Right lobe of liver (tissue), 4 donors: ENCODE data around the gene C20orf144.

ENCODE experiments used
- POLR2A ChIP-seq: fragments of 450-650 bp; IDR thresholded peaks from one replicate; pipeline ENCODE4 v1.6.1; 2017; ENCODE audit warnings: antibody characterized with exemption, mild to moderate bottlenecking
- TF ChIP-seq, protein P1 (sequence below), 4 donors: fragments of 200-600 bp in 3 of 4; fragments of 450-650 bp in 1 of 4; IDR thresholded peaks; one replicate each; pipeline versions ENCODE4 v1.5.1 to v1.8.0; 2016 to 2022; ENCODE audit warnings: antibody characterized with exemption in 4 of 4, mild to moderate bottlenecking in 2 of 4
- donor health status: DM: no; HTN: no; CAD: no.
- donor health status: DM: no; HTN: no; CAD: no.
- donor health status: DM: no; HTN: yes; CAD: no.

GRCh38 chr20:33675136-33675959 is 13.2 kb downstream of the C20orf144 start:
- TF ChIP-seq, protein P1, sequence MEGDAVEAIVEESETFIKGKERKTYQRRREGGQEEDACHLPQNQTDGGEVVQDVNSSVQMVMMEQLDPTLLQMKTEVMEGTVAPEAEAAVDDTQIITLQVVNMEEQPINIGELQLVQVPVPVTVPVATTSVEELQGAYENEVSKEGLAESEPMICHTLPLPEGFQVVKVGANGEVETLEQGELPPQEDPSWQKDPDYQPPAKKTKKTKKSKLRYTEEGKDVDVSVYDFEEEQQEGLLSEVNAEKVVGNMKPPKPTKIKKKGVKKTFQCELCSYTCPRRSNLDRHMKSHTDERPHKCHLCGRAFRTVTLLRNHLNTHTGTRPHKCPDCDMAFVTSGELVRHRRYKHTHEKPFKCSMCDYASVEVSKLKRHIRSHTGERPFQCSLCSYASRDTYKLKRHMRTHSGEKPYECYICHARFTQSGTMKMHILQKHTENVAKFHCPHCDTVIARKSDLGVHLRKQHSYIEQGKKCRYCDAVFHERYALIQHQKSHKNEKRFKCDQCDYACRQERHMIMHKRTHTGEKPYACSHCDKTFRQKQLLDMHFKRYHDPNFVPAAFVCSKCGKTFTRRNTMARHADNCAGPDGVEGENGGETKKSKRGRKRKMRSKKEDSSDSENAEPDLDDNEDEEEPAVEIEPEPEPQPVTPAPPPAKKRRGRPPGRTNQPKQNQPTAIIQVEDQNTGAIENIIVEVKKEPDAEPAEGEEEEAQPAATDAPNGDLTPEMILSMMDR (IDR thresholded peaks at IDR 0.05) = no peak
- TF ChIP-seq POLR2A = no peak
